Right hindlimb (tissue), 1 donor: ENCODE results near the gene EFNA2.
A peak's percentile ranks its signal among the peaks of the same experiment; 100 is the strongest.
"Not testable (repeated sequence)": the region's sequence is repeated elsewhere in the genome, so short reads cannot be mapped to it uniquely, and the experiment has no call there.

Experiments
- DNase-seq: peaks from one replicate; pipeline ENCODE4 v3.0.0-alpha.2; 2018

The EFNA2 gene

DNA sequence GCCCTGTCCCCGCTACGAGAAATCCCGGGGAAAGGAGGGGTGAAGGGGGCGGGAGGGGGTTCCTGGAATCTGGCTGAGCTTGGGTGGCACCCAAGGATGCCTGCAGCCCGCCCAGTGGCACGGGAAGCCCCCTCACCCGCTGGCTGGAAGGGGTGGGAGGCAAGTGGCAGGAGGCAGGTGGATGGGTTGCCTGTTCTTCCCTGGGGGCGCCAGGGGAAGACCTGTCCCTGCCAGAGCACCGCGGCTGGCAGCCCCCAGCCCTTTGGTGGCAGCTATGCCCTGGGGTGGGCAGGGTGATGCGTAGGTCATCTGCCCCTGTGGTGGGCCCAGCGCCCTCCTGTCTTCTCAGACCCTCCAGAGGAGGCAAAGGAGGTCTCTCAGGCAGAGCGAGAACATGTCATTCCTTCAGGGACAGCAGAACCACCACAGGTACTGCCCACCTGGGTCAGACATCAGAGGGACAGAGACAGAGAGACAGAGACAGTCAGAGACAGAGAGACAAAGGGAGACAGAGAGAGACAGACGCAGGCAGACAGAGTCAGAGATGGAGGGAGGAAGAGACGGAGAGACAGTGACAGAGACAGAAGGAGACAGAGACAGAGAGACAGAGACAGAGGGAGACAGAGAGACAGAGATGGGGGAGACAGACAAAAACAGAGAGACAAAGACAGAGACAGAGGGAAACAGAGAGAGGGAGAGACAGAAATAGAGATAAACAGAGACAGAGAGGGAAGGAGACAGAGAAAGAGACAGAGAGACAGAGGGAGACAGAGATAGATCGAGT lies 36.7 kb downstream of the EFNA2 start:
- no peak for DNase-seq

DNA sequence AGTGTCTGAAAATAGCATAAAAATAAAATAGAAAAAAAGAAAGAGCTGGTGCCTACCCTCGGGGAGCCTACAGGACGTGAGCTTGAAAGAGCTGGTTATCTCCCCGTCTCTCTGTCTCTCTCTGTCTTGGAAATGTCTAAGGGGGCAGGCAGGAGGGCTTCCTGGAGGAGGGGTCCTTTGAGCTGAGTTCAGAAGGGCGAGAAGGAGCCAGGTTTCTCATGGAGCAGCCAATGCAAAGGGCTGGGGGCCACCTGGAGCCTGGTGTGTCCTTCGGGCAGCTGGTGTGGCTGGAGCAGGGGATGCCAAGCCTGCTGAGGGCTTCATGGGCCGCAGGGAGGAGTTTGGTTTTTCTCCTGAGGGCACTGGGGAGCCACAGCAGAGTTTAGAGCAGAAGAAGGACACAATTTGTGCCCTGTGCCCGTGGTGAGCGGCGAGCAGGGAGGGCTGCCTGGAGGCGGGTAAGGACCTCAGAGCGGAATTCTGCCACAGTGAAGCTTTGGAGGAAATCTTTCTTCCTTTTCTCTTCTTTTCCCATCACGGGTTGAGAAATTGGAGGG lies 38.7 kb downstream of the EFNA2 start:
- DNase-seq: no peak

DNA sequence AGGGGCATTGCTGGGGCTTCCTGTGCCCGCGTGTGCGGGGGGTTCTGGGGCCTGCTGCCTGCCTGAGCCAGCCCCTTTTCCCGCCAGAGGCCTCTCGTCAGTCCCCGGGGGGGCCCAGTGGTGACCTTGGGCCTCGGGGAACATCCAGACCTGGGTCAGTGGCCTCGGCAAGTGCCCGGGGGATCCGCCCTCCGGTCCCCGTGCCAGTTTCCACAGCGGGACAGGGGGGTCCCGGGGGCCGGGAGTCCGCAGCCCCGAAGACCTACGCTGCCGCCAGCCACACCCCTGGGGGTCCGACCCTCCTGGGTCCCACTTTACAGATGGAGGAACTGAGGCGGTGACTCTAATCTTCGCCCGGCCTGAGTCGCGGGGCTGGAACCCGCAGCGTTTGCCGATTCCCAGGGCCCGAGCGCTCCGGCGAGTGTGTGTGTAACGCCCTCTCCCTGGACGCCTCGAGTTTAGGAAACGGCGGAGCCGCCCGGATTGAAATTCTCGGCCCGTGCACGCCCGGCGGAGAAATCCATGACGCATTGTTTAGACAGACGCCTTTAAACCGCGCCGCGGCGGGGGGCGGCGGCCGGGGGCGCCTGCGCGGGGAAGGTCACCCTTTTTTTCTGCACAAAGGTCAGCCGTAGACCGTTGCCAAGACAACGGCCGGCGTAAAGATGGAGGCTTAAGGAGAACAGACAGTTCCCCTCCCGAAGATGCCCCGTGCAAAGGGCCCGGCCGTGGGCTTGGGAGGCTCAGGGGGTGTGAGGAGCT lies 39.3 kb downstream of the EFNA2 start:
- peak; percentile 86 for DNase-seq

DNA sequence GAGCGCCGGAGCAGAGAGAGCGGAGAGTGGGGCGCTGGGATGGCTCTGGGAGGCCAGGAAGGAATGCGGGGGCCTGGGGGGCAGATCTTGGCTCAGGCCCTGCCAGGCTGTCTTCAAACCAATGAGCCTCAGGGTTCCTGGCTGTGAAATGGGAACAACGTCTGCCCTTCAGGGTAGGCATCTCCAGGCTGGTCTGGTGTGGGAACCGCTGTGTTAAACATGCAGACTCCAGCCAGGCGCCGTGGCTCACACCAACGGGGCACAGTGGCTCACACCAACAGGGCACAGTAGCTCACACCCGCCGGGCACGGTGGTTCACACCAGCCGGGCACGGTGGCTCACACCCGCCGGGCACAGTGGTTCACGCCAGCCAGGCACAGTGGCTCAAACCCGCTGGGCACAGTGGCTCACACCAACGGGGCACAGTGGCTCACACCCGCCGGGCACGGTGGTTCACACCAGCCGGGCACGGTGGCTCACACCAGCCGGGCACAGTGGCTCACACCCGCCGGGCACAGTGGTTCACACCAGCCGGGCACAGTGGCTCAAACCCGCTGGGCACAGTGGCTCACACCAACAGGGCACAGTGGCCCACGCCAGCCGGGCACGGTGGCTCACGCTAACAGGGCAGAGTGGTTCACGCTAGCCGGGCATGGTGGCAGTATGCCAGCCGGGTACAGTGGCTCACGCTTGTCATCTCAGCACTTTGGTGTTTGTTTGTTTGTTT lies 40.1 kb downstream of the EFNA2 start:
- DNase-seq: no peak

DNA sequence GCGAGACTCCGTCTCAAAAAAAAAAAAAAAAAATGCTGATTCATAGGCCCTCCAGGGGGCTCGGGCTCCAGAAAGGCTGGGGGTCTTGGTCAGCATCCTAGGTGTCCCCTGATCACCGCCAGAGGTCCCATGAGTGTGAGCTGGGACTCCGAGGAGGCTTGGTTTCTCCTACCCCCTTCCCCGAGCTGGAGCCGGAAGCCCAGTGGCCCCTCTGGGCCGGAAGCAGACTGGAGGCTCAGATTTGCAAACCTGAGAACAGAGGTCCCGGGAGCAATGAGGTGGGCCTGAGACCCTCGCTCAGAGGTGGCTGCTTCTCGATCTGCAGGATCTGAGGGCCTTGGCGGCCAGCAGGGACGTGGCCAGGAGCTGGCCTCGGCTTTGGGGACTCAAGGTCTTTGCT lies 41.5 kb downstream of the EFNA2 start:
- DNase-seq: no peak

DNA sequence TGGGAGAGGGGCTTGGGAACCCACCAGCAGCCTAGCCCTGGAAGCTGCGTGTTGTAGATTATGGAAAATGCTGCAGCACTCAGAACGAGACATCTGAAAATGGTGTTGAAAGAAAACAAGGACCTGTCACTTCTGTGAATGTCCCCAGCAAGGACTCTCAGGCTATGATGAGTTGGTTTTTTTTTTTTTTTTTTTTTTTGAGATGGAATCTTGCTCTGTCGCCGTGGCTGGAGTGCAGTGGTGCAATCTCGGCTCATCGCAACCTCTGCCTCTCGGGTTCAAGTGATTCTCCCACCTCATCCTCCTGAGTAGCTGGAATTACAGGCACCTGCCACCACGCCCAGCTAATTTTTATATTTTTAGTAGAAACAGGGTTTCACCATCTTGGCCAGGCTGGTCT lies 46.5 kb downstream of the EFNA2 start:
- DNase-seq: not testable (repeated sequence)

DNA sequence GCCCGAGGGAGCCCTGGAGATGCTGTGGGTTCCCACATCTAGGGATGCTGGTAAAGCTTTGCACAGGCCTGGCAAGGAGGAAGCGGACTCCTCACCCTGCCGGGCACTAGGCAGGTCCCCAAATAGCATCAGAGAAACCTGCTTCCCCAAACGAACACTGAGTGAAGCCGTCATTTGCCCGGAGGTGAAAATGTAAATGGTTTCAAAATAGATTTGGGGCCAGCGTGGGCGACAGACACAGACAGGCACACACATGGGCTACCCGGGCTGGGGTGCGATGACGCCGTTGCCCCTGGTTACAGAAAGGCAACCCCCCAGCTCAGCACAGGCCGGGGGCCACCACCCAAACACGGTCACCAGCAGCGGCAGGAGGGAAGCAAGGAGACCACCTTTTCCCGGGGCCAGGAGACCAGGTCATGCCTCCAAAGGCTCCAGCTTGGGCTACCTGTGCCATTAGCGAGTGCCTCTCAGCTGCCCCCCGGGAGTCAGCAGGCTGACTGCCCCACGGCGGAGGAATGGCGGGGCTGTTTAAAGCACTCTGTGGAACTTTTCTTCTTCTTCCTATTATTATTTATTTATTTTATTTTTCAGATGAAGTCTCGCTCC lies 50.5 kb downstream of the EFNA2 start:
- DNase-seq: no peak

DNA sequence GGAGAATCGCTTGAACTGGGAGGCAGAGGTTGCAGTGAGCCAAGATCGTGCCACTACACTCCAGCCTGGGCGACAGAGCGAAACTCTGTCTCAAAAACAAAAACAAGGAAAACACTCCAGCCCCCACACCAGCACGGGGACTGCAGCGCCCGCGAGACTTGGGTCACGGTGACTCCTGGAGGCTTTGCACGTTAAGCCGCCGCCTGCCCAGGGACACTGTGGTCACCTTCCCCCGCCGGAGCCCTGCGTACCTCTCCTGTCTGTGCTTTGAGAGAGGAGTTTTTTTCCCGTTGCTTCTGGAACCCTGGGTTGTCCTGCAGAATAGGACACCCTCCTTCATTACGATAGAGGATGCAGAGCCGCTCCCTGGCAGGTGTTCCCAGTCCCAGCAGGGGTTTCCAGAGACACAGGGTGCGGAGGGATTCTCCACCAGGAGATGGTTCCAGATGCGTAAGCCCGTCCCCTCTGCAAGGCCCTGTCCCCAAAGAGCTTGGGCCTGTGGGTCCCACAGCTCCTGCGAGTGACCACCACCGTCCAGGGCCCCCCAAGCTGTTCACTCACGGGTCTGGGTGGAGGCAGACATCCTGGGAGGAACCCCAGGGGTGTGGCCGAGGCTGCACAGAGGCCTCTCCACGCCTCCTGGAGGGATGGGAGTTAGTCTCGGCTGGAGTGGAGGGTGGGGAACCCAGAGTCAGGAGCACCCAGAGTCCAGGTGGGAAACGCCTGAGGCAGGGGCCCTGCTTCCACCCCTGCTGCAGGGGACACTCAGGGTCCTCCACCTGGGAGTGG lies 55.2 kb downstream of the EFNA2 start:
- DNase-seq: no peak

DNA sequence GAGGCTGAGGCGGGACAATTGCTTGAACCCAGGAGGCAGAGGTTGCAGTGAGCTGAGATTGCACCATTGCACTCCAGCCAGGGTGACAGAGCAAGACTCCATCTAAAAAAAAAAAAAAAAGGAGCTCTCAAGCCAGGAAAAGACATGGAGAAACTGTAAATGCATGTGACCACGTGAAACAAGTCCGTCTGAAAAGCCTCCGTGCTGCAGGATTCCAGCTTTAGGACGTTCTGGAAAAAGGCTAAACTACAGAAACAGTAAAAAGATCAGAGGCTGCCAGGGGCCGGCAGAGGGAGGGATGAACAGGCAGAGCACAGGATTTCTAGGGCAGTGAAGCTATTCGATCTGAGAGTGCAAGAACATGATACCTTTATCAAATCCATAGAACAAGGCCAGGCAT lies 57.4 kb downstream of the EFNA2 start:
- DNase-seq: no peak

DNA sequence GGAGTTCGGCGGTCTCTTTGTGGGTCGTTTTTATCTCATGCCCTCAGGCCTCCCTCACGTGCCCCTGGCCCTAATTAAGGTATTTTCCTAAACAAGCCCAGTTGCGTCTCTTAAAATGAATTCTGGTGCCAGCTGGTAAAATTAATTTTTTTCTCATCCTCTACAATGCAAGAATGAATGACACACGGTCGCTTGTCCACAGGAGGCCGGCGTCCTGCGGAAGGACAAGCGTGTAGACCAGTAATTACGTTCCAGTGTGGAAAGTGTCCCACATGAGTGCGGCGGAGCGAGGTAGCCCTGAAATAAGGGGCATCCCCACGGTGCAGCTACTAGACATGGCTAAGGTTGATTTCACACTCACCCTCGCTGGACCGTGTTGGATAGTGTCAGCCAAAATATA lies 63.5 kb downstream of the EFNA2 start:
- no peak for DNase-seq

DNA sequence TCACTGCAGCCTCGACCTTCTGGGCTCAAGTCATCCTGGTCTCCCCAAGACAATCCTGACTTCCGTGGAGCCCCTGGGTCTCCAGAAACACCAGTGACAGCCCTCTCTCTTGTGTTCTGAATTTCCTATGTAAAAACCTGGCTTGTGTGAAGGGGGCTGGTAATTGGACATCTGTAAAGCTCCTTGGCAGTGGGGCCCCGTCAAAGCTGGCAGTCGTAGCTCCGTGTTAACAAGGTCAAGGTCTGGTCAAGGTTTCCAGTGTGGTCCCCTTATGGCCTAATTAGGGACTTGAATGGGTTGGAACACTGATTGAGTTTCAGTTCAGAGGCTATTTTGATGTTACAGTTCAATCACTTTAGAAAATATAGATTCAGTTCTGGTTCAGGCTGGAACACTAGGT lies 65.2 kb downstream of the EFNA2 start:
- DNase-seq: no peak
